GM12891 (cell line): ENCODE results near the gene CDH13.

Experiments used
- PAX5 ChIP-seq: IDR thresholded peaks from 2 replicates; pipeline ENCODE4 v1.6.1; 2011; ENCODE audit warnings: low read length, moderate library complexity, mild to moderate bottlenecking; ENCODE audit not compliant: insufficient read depth, severe bottlenecking
- POLR2A ChIP-seq: IDR thresholded peaks from 2 replicates; pipeline ENCODE4 v1.6.1; 2011; ENCODE audit warnings: low read depth, low read length, control low read depth
- POLR2AphosphoS5 ChIP-seq: IDR thresholded peaks from 2 replicates; pipeline ENCODE4 v1.6.1; 2011; ENCODE audit warnings: low read depth, low read length, control low read depth
- POU2F2 ChIP-seq: IDR thresholded peaks from 2 replicates; pipeline ENCODE4 v1.6.1; 2011; ENCODE audit warnings: low read depth, mild to moderate bottlenecking, control low read depth, low read length, moderate library complexity
- SPI1 ChIP-seq: IDR thresholded peaks from 2 replicates; pipeline ENCODE4 v1.6.1; 2011; ENCODE audit warnings: low read depth, low read length, control low read depth
- TAF1 ChIP-seq: IDR thresholded peaks from 2 replicates; pipeline ENCODE4 v1.6.1; 2011; ENCODE audit warnings: low read depth, low read length, control low read depth

DNA sequence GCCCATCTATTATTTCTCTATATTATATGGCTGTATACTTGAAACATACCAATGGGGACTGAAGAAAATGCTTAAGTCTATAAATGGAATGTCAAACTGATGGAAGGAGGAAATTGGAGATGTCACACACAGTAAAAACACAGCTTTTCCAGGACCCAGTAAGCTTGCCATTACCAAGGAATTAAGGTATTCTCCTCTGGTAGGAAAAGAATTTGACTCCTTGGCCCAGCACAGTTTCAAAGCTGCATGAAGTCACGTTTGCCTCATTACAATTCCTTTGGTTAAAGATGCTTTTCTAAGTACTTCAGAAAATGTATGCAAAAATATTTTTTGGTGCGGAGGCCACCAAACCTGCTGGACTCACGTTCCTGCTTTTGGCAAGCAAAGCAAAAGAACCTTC, 48.5 kb downstream of the CDH13 start:
- TF ChIP-seq POLR2AphosphoS5: no peak
- no peak for TF ChIP-seq POLR2A
- no peak for TF ChIP-seq TAF1
- no peak for TF ChIP-seq SPI1
- no peak for TF ChIP-seq PAX5
- no peak for TF ChIP-seq POU2F2
